Right atrium auricular region (tissue), 2 donors: Measurements from ENCODE around the gene KCTD11. TPM values are rescaled to one million over a fixed set of nuclear protein-coding genes. Genes with fewer than 3 reads are reported as not detected.

Experiments used
- DNase-seq: peaks from one replicate; pipeline ENCODE4 v3.0.0-alpha.2; 2019; ENCODE audit warnings: low spot score
- H3K27ac ChIP-seq, 2 donors: fragments of 200-600 bp; sonication (generic); 1 replicate in 1 of 2; 2 replicates in 1 of 2; pipeline ENCODE4 v1.5.1; 2016 to 2019
- H3K27me3 ChIP-seq, 2 donors: fragments of 200-600 bp; sonication (generic); one replicate each; pipeline versions ENCODE4 v1.5.1 to v1.6.0; 2017 to 2019
- H3K36me3 ChIP-seq: fragments of 200-600 bp; sonication (generic); one replicate; pipeline ENCODE4 v1.5.1; 2016
- H3K4me1 ChIP-seq, 2 donors: fragments of 200-600 bp; sonication (generic); one replicate each; pipeline versions ENCODE4 v1.5.1 to v1.6.0; 2017 to 2019
- H3K4me3 ChIP-seq, 2 donors: fragments of 200-600 bp; sonication (generic); 1 replicate in 1 of 2; 2 replicates in 1 of 2; pipeline ENCODE4 v1.5.1; 2017 to 2019; ENCODE audit warnings: mild to moderate bottlenecking in 1 of 2, moderate library complexity in 1 of 2
- H3K9me3 ChIP-seq, 2 donors: fragments of 200-600 bp; sonication (generic); one replicate each; pipeline ENCODE4 v1.5.1; 2019
- total RNA-seq, 2 donors: library from RNA; depleted of rRNA; stranded (reverse); fragments of >200 nt; gene quantifications; one replicate each; pipeline ENCODE4 v1.1.0, GENCODE V29; 2016
- TF ChIP-seq, protein P1 (sequence below), 2 donors: fragments of 200-600 bp; sonication (generic); IDR thresholded peaks; one replicate each; pipeline ENCODE4 v1.5.1; 2019; ENCODE audit warnings: antibody characterized with exemption in 2 of 2

Gene KCTD11
- total RNA-seq, 2 donors from 2014 or later: 4.2 to 6.9 TPM

DNA sequence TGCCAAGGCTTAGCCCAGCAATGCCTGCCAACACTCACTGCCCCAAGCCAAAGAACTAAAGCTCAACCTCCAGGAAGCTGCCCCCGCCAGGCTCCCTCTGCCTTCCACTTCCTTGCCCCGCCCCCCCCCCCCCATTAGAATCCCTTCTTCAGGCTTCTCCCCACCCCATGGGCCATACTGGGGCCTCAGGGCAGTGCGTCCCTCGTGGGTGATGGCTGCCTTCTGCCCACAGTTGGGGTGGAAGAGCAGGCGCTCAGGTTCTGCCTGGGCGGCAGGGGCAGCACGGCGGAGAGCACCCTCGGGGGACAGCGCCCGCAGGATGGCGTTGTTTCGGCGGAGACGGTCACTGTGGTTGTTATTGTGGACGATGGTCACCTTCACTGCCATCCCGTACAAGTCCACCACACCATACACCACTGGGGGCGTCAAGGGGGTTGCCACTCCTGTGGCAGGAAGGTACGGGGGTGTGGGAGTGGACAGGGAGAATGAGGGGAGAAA is 26.9 kb upstream of the KCTD11 start:
- no peak for DNase-seq
- no peak overlapping the region for H3K27ac ChIP-seq
- no peaks in the 10 kb centered on the region for H3K27me3 ChIP-seq
- no peaks in the 10 kb centered on the region for H3K9me3 ChIP-seq
- H3K4me3 ChIP-seq: no peak overlapping the region
- TF ChIP-seq, protein P1, sequence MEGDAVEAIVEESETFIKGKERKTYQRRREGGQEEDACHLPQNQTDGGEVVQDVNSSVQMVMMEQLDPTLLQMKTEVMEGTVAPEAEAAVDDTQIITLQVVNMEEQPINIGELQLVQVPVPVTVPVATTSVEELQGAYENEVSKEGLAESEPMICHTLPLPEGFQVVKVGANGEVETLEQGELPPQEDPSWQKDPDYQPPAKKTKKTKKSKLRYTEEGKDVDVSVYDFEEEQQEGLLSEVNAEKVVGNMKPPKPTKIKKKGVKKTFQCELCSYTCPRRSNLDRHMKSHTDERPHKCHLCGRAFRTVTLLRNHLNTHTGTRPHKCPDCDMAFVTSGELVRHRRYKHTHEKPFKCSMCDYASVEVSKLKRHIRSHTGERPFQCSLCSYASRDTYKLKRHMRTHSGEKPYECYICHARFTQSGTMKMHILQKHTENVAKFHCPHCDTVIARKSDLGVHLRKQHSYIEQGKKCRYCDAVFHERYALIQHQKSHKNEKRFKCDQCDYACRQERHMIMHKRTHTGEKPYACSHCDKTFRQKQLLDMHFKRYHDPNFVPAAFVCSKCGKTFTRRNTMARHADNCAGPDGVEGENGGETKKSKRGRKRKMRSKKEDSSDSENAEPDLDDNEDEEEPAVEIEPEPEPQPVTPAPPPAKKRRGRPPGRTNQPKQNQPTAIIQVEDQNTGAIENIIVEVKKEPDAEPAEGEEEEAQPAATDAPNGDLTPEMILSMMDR (IDR thresholded peaks at IDR 0.05): no peak
- H3K36me3 ChIP-seq: peaks cover 62% of the 10 kb centered on the region
- H3K4me1 ChIP-seq: peaks cover 0 to 16% of the 10 kb centered on the region in 2 donors

DNA sequence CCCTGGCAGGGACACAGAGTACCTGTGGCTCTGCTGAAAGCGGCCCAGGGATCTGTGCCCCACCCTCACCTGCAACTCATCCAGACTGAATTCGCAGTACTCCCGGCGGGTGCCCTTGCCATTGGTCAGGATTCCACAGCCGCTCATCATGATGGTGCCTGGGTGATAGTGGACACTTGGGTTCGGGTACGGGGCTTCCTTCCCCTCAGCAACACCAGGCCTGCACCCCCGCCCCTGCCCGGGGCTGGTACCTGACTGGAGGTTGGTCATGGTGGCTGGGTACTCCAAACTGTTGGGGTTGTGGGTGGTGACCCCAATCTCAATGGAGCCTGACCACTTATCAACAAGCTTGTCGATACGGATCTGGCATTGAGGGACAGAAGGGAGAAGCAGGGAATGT is 25.8 kb upstream of the KCTD11 start:
- Histone ChIP-seq H3K36me3 (peaks cover 51% of the 10 kb centered on the region), H3K9me3 (no peaks in the 10 kb centered on the region), H3K4me1 (peaks cover 0 to 22% of the 10 kb centered on the region in 2 donors), H3K4me3 (no peak overlapping the region), H3K27me3 (no peaks in the 10 kb centered on the region), H3K27ac (no peak overlapping the region)
- no peak for DNase-seq
- TF ChIP-seq, protein P1 (IDR thresholded peaks at IDR 0.05): no peak

DNA sequence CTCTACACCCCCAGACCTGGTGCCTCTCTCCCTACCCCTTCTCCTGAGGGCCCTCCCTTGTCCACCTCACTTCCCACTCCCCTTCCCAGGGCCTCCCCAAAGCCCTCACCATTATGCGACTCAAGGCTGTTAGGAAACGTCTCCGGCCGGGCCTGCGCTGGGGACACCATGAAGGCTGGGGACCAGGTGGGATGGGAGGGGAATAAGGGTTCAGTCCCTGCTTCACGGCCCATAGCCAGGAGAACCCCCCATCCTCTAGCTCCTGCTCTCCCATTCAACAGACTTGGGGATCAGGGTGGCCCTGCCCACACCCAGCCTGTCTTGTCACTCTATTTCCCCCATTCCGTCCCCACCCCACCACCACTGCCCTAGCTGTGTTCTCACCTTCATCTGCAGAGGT is 24.9 kb upstream of the KCTD11 start:
- H3K27ac ChIP-seq: no peak overlapping the region
- no peaks in the 10 kb centered on the region for H3K27me3 ChIP-seq
- no peak overlapping the region for H3K4me3 ChIP-seq
- H3K36me3 ChIP-seq: peaks cover 42% of the 10 kb centered on the region
- no peaks in the 10 kb centered on the region for H3K9me3 ChIP-seq
- peaks cover 0 to 22% of the 10 kb centered on the region in 2 donors for H3K4me1 ChIP-seq
- no peak for DNase-seq
- TF ChIP-seq, protein P1 (IDR thresholded peaks at IDR 0.05): no peak

DNA sequence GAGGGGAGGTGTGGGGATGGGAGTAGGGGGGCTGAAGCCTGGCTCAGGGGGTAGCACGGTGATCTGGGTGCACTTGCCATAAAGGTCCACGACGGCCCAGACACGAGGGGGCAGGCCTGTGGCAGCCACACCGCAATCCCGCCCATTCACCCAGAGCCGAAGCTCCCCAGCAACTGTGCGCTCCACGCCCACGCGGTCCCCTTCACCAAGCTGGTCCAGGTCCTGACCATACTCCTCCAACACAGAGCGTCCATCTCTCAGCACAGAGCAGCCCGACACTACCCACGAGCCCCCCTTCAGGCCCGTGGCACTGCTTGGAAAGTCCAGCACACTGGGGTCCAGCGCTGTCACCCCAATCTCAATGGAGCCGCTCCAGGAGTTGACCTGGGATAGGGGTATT is 24.5 kb upstream of the KCTD11 start:
- Histone ChIP-seq H3K27ac (no peak overlapping the region), H3K36me3 (peaks cover 38% of the 10 kb centered on the region), H3K4me3 (no peak overlapping the region), H3K9me3 (no peaks in the 10 kb centered on the region), H3K4me1 (peaks cover 0 to 22% of the 10 kb centered on the region in 2 donors), H3K27me3 (no peaks in the 10 kb centered on the region)
- TF ChIP-seq, protein P1 (IDR thresholded peaks at IDR 0.05): no peak
- DNase-seq: no peak

DNA sequence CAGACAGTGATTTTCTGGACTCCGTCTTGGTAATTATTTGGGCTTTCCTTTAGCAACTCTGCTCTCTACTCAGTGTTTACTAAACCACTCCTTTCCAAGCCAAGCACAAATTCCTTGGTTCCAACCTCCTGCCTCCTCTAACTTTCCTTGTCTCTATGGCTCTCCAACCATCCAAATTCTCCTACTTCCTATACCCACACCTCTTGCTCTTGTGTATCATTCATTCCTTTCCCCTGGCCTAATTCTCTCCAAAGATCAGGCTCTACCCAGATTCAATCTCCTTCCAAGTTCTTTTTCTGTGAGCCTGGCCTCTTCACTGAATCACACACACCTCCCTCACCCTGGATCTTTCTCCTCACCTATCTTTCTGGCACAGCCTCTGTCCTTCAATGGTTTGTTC is 24.0 kb upstream of the KCTD11 start:
- Histone ChIP-seq H3K4me1 (peaks cover 0 to 22% of the 10 kb centered on the region in 2 donors), H3K27ac (peak overlapping the region in 1 of 2 donors; percentile 92), H3K4me3 (no peak overlapping the region), H3K27me3 (no peaks in the 10 kb centered on the region), H3K9me3 (no peaks in the 10 kb centered on the region), H3K36me3 (peaks cover 32% of the 10 kb centered on the region)
- no peak for DNase-seq
- TF ChIP-seq, protein P1 (IDR thresholded peaks at IDR 0.05): no peak

DNA sequence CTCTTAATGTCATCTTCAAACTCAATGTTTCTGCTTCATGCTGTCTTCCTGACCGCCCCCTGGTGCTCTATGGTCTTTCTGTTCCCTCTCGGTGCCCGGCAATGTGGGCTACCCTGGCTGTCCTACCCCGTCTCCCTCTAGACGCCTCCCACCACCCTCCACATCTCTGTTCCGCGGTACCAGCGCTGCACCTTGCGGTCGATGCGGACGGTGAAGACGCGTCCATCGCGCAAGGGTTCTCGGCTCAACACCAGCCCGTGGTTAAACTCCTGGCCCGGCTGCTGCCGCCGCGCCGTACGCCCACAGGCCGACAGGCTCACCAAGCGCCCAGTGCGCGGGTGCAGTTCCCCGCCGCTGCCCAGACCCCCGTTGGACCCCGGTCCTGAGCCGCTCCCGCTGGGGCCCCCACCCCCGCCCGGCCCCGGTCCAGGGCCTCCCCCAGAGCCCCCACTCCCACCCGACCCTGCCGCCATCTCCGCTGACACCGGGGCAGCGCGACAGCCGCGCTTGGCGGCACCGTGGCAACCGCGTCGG is 23.1 kb upstream of the KCTD11 start, which contains the start of gene NEURL4:
NEURL4 (minus strand) TSS at position 496 of the 534 bp plus-strand sequence; CDS start at position 473, 23 bp downstream.
- Histone ChIP-seq H3K4me1 (peaks cover 0 to 22% of the 10 kb centered on the region in 2 donors), H3K4me3 (peak within 1 kb of the TSS; percentile 67 to 98), H3K27me3 (no peaks in the 10 kb centered on the region), H3K27ac (peak within 1 kb of the TSS; percentile 84 to 92), H3K9me3 (no peaks in the 10 kb centered on the region), H3K36me3 (peaks cover 24% of the 10 kb centered on the region)
- TF ChIP-seq, protein P1 (IDR thresholded peaks at IDR 0.05): no peak
- no peak for DNase-seq
